ENCODE results near the gene RNASET2.
"Not testable (repeated sequence)": the region's sequence is repeated elsewhere in the genome, so short reads cannot be mapped to it uniquely, and the experiment has no call there.

The RNASET2 gene

DNA sequence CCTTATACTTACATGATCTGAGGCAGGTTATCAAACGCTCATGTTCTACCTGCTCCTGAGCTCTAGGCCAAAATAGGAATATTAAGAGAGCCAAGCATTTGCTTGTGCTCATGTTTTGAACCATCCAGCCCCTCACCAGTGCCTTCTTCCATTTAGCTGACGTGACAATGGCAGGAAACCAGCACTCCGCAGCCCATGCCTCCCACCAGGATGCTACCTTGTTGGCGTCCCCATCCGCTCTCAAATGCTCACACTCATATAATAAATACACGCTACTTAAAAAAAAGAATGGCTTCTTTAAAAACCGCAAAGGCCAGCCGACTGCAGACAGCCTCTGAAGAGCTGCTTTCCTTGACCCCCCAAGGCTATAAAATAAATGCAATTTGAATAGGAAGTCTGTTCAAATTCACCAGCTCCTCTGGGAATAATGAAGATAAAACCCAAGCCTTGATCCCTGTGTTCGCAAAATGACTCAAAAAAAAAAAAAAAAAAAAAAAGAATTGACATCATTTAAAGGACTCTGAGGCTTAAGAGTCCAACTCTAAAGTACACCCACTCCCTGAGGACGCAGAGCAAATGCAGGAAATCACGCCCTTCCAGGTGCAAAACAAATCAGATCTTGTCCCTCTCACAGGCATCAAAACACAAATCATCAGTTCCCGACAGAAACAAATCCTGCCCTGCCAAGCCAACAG, 29.0 kb downstream of the RNASET2 start:
- DNase-seq (ENCODE audit: low spot score): no peak

- DNase-seq (ENCODE audit: low spot score): no peak
Measured at GRCh38 chr6:166926748-166927147, 29.6 kb downstream of the RNASET2 start.

GRCh38 chr6:166925141-166925996, 31.0 kb downstream of the RNASET2 start:
- DNase-seq (ENCODE audit: low spot score): no peak

DNA sequence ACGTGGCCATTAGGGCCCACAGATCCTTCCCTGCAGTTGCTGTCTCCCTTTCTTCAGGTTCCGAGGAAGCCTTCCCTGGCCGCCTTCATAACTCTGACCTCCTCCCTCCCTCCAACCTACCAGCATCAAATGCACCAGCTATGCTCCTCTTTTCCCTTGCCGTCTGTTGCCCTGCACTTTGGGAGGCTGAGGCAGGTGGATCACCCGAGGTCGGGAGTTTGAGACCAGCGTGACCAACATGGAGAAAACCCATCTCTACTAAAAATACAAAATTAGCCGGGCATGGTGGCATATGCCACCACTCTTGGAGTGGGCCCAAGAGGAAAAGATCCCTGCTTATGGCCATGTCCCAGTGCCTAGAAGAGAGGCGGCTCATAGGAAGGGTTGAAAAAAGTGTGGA, 31.8 kb downstream of the RNASET2 start:
- no peak for DNase-seq (ENCODE audit: low spot score)

DNA sequence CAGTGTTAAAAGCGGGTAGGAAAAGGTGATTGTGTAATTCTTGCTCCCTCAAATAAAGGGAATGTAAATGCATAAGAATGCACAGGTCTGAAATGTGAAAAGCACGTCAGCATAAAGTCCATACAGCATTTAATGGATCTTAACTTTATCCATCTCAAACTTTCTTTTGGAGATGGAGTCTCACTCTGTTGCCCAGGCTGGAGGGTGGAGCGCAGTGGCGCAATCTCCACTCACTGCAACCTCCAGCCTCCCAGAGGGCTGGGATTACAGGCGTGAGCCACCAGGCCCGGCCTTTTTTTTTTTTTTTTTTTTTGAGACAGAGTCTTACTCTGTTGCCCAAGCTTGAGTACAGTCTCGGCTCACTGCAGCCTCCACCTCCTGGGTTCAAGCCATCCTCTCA, 33.4 kb downstream of the RNASET2 start:
- DNase-seq (ENCODE audit: low spot score): no peak

DNA sequence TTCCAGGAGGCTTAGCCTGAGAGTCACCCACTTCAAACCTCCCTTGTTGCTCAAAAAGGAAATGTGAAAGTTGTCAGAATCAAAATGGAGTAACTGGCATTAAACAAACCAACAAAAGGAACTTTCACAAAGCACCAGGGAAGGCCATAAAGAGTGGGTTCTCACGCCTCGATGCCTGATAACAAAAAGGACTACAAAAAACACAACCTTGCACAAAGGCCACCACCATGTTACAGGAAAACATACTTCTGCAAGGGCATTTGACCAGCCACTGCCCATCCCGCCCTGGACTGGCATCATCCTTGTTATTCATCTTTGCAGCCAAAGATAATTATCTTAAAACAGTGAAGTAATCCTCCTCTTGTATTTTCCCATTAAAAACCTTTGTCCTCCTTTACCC, 34.8 kb downstream of the RNASET2 start:
- no peak for DNase-seq (ENCODE audit: low spot score)

DNA sequence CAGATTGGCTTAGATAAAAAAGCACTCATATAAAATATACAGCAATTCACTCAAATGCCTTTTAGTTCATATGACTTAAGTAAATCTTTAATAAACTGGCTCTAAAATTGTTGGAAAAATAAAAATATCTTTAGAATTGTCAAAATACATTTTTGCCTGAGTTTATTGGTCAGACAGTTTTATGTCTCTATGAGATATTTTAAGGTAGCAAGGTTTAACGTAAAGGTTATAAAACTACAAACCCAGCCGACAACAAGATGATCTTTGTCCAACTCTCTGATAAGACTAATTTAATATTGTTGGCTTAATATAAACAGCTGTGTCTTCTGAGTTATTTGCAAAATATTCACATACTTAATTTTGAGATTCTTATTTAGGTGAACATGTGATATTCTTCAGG, 39.5 kb downstream of the RNASET2 start:
- DNase-seq (ENCODE audit: low spot score): no peak

DNA sequence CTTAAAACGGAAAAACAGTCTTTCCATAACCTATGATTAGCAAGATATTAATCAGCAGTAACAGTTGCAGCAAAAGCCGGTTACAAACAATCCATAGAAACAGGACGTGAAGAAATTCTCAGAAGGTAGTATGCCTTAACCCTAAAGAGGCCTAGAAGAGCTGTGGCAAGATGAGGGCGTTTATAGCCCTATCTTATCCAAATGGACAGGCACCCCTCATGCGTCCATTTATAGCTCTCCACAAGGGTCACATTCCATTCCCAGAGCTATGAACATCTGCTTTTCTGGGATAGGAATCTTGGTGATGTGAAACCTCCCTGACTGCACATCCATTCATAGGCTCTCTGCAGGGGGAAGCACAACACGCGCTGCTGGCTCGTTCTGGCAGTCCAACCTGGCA, 40.9 kb downstream of the RNASET2 start:
- DNase-seq (ENCODE audit: low spot score): not testable (repeated sequence)

DNA sequence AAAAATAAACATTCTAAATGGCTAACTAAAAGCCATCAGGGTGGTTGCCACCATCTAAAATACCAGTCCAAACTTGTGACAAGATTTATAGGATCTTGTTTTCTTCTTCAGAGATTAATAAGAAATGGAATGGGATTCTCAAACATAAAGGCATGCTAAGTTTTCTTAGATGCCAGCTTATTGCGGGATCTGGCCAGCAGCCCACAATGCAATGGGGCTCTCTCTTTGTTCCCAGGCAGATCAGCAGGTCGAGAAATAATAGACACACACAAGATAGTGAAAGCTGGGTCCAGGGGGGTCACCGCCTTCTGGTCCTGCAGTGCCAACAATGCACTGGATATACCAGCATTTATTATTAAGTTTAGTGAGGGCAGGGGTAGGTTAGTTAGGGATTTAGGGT, 41.4 kb downstream of the RNASET2 start:
- not testable (repeated sequence) for DNase-seq (ENCODE audit: low spot score)

- DNase-seq (ENCODE audit: low spot score): no peak
Measured at GRCh38 chr6:166911248-166911677, 45.1 kb downstream of the RNASET2 start.

DNA sequence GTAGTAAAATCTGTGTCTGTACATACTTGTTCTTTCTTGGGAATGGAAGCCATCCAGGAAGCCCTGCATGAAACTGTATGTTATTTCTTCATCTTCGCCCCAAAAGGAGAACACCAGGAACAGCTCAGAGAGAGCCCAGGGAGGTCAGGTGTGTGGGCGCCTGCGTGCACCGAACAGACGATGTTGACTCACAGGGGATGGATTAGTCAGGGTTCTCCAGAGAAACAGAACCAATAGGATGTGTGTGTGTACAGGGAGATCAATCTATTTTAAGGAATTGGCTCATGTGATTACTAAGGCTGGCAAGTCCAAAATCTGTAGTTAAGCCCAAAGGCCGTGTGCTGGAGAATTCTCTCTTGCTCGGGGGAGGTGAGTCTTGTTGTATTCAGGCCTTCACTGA, 45.7 kb downstream of the RNASET2 start:
- DNase-seq (ENCODE audit: low spot score): no peak

DNA sequence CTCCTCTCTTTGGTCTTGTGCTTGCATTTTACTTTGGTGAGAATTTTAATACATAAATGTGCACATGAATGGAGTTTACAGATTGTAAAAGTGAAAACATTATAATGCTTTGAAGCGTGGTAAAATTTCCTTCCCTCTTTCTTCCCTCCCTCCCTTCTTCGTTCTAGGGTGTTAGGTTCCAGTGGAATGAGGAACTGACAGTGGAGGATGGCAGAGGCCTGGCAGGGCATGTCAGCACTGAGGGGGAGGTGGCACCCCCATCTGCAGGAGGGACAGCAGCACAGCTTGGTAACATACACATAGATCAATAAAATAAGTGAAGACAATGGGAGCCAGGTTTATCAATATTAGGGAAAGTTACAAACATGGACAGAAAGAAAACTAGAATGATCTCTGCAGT, 47.5 kb downstream of the RNASET2 start:
- DNase-seq (ENCODE audit: low spot score): no peak

DNA sequence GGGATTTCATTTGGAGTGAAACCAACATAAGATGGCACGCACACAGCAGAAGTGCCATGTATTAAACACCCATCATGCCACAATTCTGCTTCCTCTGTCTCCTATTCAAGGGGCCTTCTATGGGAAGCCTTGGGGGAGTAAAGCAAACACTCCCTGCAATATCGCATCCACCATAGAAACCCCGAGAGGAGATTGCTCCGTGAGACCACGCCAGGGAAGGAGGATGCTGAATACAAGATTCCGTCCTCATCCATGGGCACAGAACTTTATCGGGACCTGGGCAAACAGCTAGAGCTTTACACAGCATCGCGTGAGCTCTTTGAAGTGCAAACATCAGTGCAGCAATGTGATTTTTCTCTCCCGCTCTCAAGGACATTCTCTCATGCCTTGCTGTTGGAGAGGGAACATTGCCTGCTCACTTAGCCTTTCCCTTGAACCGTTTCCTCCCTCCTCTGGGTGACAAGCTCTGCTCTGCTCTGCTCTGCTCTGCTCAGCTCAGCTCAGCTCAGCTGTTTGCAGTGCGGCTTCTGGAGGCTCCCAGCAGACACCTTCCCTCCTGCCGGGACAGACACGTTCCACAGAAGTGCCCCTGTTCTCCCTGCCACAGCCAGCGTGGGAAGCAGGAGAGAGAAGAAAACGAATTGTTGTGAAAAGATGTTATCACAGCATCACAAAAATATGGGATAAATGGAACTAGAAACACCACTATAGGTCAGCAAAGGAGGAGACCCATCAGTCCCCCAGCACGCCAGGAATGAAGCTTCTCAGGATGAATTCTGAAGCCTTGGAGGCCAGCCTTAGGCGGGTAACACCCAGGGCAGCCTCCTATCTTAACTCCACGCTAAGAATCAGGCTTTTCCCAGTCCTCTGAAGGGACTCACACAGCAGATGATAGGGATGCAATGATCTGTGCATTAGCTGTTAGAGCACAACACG, 48.2 kb downstream of the RNASET2 start:
- no peak for DNase-seq (ENCODE audit: low spot score)

DNA sequence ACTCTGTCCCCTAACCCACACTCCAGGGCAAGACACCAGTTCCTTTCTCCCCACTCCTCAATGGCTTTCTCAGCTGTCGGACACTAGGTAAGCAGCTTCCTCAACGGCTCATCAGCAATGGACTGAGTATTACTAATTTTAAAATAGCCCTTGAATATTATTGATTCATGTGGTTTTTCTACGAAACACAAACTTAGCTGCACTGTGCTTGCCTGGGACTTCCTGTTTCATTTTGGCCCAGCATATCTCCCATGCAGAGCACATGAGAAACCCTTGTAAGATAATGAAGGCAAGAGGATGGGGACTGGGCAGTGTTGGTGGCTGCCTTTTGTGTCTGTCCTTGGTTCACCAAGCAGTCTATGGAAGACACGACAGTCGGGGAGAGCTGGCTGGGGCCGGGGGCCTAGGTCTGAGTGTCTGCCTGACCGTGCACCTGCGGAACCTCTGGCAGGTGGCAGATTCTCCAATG, 48.9 kb downstream of the RNASET2 start:
- no peak for DNase-seq (ENCODE audit: low spot score)

GRCh38 chr6:166906376-166907044, 49.8 kb downstream of the RNASET2 start:
- DNase-seq (ENCODE audit: low spot score): no peak

DNA sequence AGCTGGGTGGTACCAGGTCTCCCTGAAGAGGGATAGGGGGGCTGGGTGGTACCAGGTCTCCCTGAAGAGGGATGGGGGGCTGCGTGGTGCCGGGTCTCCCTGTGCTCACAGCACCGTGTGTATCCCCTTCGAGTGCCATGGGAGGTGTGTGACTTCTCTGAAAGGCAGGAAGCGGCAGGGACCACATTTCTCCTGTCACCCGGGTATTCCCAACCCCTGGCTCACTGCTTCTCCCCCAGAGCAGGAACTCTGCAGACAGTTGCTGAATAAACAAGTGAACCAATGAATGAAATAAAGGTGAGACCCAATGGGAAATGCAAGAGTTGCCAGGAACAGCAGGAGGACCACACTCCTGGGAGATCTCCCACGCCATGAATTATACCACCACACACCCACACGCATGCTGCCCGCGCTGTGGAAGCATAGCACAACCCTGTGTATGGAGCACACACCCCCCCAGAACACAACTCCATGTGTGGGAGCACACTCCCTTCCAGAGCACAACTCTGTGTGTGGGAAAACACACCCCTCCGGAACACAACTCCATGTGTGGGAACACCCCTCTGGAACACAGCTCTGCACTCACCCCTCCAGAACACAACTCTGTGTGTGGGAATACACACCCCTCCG, 50.7 kb downstream of the RNASET2 start:
- DNase-seq (ENCODE audit: low spot score): no peak

- DNase-seq (ENCODE audit: low spot score): no peak
Measured at GRCh38 chr6:166905013-166905412, 51.3 kb downstream of the RNASET2 start.

- no peak for DNase-seq (ENCODE audit: low spot score)
Measured at GRCh38 chr6:166904101-166904746, 52.1 kb downstream of the RNASET2 start.

- DNase-seq (ENCODE audit: low spot score): no peak
Measured at GRCh38 chr6:166903500-166903899, 52.9 kb downstream of the RNASET2 start.

- DNase-seq (ENCODE audit: low spot score): no peak
Measured at GRCh38 chr6:166903027-166903426, 53.3 kb downstream of the RNASET2 start.
